DMS114 treated with DMSO at 0.1 percent for 48 hours (cell line): ENCODE results near the gene NAB2.
"Not testable (repeated sequence)": the region's sequence is repeated elsewhere in the genome, so short reads cannot be mapped to it uniquely, and the experiment has no call there.

ENCODE experiments used
- DNase-seq: peaks from one replicate; lab custom pipeline; 2025; ENCODE audit not compliant: unreplicated experiment; lab: John Stamatoyannopoulos, UW

The NAB2 gene

DNA sequence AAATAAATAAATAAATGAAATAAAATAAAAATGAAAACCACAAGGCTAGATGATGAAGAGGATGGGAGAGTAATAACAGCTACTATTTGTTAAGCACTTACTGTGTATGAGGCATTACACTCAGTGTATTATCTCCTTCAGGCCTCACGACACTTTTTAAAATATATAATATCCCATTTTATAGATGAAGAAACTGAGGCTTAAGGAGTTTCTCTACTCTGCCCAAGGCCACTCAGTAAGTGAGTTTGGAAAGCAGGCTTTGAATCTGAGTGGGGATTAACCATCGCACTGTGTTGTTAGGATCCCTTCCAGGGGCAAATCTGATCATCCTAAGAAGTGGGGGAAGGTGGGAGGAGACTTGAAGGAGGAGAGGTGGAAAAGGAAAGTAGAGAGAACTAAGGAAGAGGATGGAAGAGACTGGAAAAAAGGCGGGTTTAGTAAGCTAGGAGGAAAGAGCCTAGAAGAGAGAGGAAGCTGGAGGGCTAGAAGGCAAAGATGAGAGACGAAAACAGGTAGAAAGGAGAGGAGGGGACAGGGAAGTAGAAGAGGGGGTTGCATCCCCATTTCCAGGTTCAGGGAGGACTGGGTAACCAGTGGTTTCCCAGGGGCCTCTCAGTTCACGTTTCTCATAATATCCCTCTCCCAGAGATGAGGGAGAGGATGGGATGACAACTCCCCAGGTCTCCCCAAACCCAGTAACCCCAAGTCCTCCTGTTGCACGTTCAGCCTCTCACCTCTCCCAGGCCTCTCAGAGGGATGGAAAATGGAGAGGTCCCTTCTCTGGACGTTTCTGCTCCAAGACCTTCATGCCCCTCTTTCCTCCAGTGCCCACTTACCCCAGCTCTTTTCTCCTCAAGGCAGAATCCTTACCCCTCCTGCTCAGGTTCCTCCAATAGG is 20.5 kb downstream of the NAB2 start:
- no peak for DNase-seq

GRCh38 chr12:57110104-57111030 is 21.5 kb downstream of the NAB2 start:
- peak; percentile 54 for DNase-seq

DNA sequence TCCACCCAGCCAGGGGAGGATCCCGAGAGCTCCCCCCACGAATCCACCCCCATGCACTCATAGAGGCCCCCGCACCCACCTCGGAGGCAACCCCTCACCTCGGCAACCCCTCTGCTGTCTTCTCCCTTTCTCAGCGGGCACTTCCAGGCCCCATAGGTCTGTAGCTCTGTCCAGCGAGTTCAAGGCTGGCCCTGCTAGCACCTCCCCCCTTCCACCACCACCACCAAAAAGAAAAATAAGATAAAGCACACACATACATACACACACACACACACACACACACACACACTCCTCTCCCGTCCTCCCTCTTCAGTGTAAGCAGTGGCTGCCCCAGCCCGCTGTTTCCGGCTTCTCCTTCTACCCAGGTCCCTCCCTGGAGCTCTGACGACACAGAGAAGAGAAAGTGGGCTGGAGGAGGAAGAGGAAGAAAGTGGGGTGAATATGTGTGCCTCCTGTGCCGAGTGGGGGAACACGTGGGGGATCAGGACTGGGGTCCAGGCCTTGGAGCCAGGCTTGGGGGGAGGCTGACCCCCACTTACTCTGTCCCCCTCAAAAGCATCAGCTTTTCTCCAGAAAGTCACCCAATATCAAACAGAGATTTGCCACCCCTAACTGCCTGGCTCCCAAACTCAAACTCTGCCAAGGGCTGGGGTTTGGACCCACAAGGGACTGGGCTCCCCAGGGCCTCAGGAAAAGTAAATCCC is 22.3 kb downstream of the NAB2 start, which contains the start of gene STAT6:
TSS of gene STAT6 (minus strand) at position 332 of the 704 bp plus-strand sequence. CDS start 3,084 bp downstream, outside the sequence.
- peak; percentile 43 for DNase-seq

DNA sequence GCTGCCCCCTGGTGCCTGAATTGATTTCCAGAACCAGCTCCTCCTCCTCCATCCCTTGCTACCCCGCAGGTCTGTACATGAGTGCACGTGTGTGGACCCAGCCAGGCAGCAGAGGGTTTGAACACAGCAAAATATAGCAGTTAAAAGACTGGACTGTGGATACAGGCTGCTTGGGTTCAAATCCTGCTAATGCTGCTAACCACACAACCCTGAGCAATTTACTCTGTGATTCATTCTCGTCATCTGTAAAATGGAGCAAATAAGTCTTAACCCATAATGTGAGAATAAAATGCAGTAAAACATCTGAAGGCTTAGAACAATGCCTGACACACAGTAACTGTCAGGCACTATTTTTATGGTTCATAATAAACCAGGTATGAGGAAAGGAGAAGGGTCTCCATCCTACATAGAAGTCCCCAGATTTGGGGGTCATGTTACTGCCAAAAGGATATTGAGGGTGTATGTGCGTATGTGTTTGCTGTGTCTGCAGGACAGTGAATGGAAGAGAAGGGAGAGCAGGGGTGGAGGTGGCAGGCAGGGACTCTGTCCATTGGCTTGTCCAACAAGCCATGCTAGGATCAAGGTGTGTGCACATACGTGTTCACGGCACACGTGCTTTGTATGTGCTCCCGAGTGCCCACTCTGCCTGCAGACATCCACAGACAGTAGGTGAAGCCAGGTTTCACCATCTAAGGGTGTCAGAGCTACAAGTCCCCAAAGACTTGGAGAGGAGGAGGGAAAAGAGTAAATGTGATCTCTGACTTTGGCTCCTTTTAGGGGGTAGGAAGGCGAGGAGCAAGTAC is 23.8 kb downstream of the NAB2 start:
- no peak for DNase-seq

DNA sequence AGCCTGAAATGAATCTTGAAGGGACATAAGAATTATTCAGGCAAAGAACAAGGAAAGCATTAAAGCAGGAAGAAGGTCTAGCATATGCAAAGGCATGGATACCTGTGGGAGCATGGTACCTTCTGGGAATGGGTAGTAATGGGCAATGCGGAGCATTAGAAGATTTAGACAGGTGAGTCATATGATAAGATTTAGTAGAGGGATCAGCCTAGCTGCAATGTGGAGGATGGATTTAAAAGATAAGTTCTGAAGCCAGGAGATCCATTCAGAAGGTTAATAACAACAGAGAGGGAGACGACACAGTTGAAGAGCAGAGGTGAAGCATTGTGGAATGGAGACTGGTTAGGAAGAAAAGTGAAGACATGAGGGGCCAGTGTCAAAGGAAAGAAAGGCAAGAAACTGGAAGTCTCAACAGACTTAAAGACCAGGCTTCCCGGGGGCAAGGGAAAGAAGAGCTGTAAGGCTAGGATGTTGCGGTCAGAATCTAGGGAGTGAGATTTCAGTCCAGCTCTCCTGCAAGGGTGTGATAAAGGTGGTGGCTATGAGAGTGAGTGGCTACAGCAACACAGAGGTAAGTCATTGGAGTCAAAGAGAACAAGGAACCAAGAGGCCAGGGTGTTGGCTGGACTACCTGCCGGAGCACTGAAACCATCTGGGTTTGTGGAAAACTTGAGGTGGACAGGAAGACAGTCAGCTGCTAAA is 27.8 kb downstream of the NAB2 start:
- DNase-seq, result no peak

DNA sequence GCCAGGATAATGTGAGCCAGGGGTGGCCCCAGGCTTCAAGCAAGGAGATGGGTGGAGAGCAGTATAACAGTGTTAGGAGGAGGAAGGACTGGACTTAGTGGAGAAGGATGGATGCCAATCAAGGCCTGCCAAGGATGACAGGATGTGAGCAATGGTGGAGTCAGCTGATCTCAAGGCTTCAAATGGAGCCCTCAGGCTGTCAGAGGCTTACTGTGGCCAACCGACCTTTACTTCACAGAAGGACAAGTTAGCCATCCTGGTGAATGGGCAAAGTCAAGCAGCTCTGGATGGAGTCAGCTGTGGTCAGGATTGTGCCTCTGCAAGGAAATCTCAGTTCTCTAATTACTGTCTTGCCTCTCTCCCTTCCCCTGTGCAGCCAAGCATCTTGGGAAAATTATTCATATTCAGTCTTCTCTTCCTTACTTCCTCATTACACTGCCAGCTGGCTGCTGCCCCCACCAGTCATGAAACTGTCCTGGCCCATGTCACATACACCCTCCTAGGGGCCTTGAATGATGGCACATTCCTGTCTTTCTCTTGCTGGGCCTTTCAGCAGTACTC is 29.9 kb downstream of the NAB2 start:
- DNase-seq, result no peak

- DNase-seq, result no peak
These were observed 30.6 kb downstream of the NAB2 start for GRCh38 chr12:57119294-57120085.

GRCh38 chr12:57120718-57121117 is 31.8 kb downstream of the NAB2 start:
- DNase-seq, result not testable (repeated sequence)

- no peak for DNase-seq
These were observed 34.9 kb downstream of the NAB2 start for GRCh38 chr12:57123813-57124212.

- DNase-seq, result peak; percentile 77
These were observed 35.5 kb downstream of the NAB2 start for GRCh38 chr12:57124261-57124877.

DNA sequence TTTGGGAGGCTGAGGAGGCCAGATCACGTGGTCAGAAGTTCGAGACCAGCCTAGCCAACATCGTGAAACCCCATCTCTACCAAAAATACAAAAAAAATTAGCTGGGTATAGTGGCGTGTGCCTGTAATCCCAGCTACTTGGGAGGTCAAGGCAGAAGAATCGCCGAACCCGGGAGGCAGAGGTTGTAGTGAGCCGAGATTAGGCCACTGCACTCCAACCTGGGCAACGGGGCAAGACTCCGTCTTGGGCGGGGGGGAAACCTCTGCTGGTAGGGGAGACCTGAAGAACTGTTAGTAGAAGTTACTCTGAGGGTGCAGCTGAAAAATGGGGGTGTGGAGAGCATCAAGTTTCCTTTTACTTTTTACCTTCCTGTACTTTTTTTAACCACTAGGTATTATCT is 37.1 kb downstream of the NAB2 start:
- DNase-seq, result no peak

DNA sequence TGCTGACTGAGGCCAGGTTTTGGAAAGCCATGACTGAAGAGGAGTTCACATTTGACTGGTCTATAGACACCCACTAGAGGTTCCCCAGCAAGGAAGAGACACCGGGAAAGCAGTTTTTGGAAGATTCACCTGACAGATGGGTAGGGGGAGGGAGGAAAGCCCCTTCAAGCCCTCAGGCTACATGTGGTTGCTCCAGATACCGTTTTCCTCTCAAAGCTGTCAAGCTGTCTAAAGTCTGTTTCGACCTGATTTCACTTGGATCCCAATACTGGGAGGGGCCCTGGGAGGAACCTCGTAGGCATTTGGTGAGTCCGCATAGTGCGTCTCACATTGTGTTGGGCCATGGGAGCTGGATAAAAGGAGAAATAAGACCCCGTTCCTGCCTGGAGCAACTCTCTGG is 37.6 kb downstream of the NAB2 start:
- no peak for DNase-seq

GRCh38 chr12:57127101-57127725 is 38.3 kb downstream of the NAB2 start:
- DNase-seq, result no peak

DNA sequence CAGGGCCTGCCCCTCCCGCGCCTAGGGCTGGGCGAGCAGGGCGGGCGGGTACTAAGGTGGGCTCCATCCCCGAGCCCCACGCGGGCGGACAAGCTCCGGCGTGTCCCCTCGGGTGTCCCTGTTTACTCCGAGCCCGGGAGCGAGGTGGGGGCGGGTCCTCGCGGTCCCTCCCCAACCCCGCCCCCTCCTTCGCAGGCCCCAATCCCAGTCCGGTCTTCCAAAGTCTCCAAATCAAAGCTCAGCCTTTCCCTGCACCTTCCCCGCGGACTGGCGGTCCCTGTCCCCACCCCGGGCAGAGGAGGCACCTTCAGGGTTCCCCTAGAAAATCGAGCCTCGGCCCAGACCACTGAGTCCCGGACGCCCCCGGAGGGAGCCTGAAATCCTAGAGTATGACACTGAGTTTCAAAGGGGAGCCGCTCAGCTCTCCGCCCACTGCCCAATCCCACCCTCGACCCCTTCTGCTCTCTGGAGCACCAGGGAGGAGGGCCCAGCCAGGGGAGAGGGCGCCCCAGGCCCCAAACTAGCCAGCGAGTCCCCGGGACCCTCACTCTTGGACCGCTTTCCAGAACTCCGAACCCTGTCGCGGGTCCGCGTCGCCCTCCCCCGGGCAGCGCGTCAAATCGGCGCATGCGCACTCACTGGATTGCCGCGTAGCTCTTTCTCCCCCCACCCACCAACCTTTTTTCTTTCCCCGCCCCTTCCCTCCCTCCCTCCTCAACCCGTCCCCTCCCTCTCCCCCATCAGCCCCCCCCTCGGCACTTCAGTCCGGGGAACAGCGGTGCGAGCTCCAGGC is 39.0 kb downstream of the NAB2 start, which contains the start of gene LRP1:
TSS of gene LRP1 (plus strand) at position 758 of the 793 bp plus-strand sequence. CDS start 482 bp downstream, outside the sequence.
- DNase-seq, result peak; percentile 75

GRCh38 chr12:57128519-57129247 is 39.8 kb downstream of the NAB2 start:
- DNase-seq, result no peak

DNA sequence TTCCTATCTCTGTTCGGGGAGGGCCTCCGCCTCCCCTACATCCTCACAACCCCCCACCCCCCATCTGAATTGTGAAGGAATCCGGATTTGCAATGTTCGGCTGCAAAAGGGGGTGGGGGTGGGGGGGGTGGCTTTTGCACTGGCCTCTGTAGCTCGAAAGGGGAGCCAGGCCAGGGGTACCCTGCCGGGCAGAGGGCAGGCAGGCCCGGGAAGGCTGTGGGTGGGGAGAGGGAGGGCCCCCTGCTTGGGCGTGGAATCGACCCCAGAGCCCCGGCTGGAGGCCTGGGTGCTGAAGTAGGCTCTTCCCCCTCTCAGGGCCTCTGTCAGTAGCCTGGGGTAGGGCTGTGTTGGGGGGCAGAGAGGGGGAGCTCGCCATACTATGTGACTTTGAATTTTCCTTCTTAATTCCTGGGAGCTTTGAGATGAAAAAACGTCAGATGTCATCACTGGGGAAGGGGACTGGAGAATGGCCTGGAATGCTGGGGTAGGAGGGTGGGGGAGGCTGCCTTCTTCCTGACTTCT is 40.5 kb downstream of the NAB2 start:
- no peak for DNase-seq
